Uterus (tissue), 4 donors: ENCODE measurements around the gene SLC4A5. TPM values are rescaled to one million over a fixed set of nuclear protein-coding genes. Genes with fewer than 3 reads are reported as not detected.

Experiments used
- DNase-seq, 2 donors: peaks; one replicate each; pipeline ENCODE4 v3.0.0-alpha.2; 2019 to 2020
- H3K27ac ChIP-seq, 2 donors: fragments of 200-600 bp; sonication (generic); 1 replicate in 1 of 2; 2 replicates in 1 of 2; pipeline ENCODE4 v1.5.1; 2016 to 2018
- H3K27me3 ChIP-seq, 2 donors: fragments of 200-600 bp; sonication (generic); one replicate each; pipeline ENCODE4 v1.5.1; 2018 to 2019; ENCODE audit warnings: control low read depth in 1 of 2
- H3K36me3 ChIP-seq, 2 donors: fragments of 200-600 bp; sonication (generic); one replicate each; pipeline ENCODE4 v1.5.1; 2019; ENCODE audit warnings: control low read depth in 1 of 2
- H3K4me1 ChIP-seq, 2 donors: fragments of 200-600 bp; sonication (generic); one replicate each; pipeline ENCODE4 v1.5.1; 2018 to 2019; ENCODE audit warnings: control low read depth in 1 of 2
- H3K4me3 ChIP-seq, 2 donors: fragments of 200-600 bp; sonication (generic); 1 replicate in 1 of 2; 2 replicates in 1 of 2; pipeline ENCODE4 v1.5.1; 2018 to 2019; ENCODE audit warnings: mild to moderate bottlenecking in 1 of 2
- H3K9me3 ChIP-seq, 2 donors: fragments of 200-600 bp; sonication (generic); one replicate each; pipeline ENCODE4 v1.5.1; 2019; ENCODE audit warnings: control low read depth in 1 of 2
- POLR2A ChIP-seq, 2 donors: fragments of 450-650 bp; IDR thresholded peaks; one replicate each; pipeline ENCODE4 v1.6.1; 2016; ENCODE audit warnings: antibody characterized with exemption in 2 of 2, mild to moderate bottlenecking in 1 of 2, moderate library complexity in 1 of 2
- intact Hi-C: fragments of 100-400 bp; cut with DNase I; formaldehyde crosslinking; loops from one replicate; pipeline ENCODE4 v1.15.1; 2023; ENCODE audit warnings: low total_unique reads
- total RNA-seq, 4 donors: library from RNA; depleted of rRNA in 3 of 4; stranded (reverse); fragments of >200 nt in 3 of 4; gene quantifications; one replicate each; pipeline versions ENCODE4 v1.1.0 to v1.2.4, GENCODE V29; 2014 to 2023
- TF ChIP-seq, protein P1 (sequence below), 4 experiments: fragments of 200-600 bp in 2 of 4; fragments of 450-650 bp in 2 of 4; sonication (generic) in 2 of 4; IDR thresholded peaks; one replicate each; pipeline ENCODE4 v1.5.1; 2016 to 2019; ENCODE audit warnings: antibody characterized with exemption in 4 of 4, mild to moderate bottlenecking in 2 of 4, moderate library complexity in 1 of 4
- donor health status: DM: yes; HTN: yes; CAD: no.

Gene SLC4A5
- total RNA-seq, 4 donors from 2014 or later: 2.1 to 15.1 (median 5.3) TPM

DNA sequence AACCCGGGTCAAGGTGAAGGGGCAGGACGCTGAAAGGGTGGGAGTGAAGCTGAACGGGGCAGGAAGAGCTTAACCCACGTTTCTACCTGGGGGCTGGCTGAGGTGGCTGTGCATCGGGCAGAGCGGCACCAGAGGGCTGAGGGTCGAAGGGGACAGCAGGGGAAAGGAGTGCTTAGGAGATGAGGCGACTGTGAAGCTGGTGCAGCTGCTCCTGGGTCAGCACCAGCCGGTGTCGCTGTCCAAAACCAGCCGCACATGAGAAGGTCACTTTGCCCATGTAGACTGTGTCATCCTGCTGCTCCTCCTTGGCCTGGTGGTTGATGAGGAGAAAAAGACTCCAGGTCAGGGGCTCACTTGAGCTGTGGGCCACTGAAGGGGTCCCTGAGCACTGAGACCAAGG lies 18.1 kb upstream of the SLC4A5 start:
- Histone ChIP-seq H3K4me1 (no peaks in the 10 kb centered on the region), H3K36me3 (no peaks in the 10 kb centered on the region), H3K4me3 (no peak overlapping the region), H3K27me3 (no peaks in the 10 kb centered on the region), H3K27ac (no peak overlapping the region), H3K9me3 (no peaks in the 10 kb centered on the region)
- TF ChIP-seq POLR2A (IDR thresholded peaks at IDR 0.05): no peak
- TF ChIP-seq, protein P1, sequence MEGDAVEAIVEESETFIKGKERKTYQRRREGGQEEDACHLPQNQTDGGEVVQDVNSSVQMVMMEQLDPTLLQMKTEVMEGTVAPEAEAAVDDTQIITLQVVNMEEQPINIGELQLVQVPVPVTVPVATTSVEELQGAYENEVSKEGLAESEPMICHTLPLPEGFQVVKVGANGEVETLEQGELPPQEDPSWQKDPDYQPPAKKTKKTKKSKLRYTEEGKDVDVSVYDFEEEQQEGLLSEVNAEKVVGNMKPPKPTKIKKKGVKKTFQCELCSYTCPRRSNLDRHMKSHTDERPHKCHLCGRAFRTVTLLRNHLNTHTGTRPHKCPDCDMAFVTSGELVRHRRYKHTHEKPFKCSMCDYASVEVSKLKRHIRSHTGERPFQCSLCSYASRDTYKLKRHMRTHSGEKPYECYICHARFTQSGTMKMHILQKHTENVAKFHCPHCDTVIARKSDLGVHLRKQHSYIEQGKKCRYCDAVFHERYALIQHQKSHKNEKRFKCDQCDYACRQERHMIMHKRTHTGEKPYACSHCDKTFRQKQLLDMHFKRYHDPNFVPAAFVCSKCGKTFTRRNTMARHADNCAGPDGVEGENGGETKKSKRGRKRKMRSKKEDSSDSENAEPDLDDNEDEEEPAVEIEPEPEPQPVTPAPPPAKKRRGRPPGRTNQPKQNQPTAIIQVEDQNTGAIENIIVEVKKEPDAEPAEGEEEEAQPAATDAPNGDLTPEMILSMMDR (IDR thresholded peaks at IDR 0.05): no peak
- no peak for DNase-seq
- intact Hi-C loops: no loop called here

DNA sequence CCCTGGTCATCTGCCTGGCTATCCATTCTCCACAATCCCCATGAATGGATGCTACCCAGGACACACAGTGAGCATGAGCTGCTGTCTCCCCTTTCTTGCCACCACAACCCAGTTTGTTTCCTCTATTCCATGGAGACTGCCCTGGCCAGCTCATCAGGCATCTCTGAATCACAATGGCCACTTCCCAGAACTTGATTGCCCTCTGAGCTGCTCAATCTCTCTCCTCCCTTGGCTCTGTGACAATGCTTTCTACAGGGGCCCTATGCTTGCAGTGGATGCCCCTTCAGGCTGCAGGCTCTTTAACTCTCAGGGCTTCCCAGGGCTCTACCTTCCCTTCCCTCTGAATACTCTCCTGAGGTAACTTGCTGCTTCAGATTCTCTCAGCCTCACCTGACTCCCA lies 14.4 kb upstream of the SLC4A5 start:
- no peaks in the 10 kb centered on the region for H3K27me3 ChIP-seq
- no peak for DNase-seq
- TF ChIP-seq, protein P1 (IDR thresholded peaks at IDR 0.05): no peak
- TF ChIP-seq POLR2A (IDR thresholded peaks at IDR 0.05): no peak
- H3K9me3 ChIP-seq: no peaks in the 10 kb centered on the region
- intact Hi-C loops: no loop called here
- no peaks in the 10 kb centered on the region for H3K4me1 ChIP-seq
- H3K27ac ChIP-seq: no peak overlapping the region
- H3K36me3 ChIP-seq: no peaks in the 10 kb centered on the region
- no peak overlapping the region for H3K4me3 ChIP-seq

DNA sequence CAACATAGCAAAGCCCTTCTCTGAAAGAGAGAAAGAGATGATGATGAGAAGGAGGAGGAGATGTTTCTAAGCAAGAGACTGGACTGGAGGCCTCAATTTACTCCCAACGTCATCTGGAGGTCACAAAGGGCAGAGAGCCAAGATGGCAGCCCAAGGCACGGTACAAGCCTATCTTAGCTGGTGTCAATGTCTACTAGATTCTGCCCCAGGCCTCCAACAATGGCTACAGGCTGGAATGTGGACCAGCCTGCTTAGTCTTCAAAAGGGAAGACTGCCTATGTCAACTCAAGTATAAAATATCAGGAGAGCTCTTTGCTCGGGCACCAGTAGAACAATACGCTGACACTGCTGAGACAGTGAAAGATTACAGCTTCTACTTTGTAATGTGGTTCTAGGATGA lies 6.7 kb upstream of the SLC4A5 start:
- H3K36me3 ChIP-seq: no peaks in the 10 kb centered on the region
- H3K4me3 ChIP-seq: no peak overlapping the region
- H3K4me1 ChIP-seq: no peaks in the 10 kb centered on the region
- intact Hi-C loops: no loop called here
- no peak for TF ChIP-seq POLR2A (IDR thresholded peaks at IDR 0.05)
- TF ChIP-seq, protein P1 (IDR thresholded peaks at IDR 0.05): no peak
- H3K27ac ChIP-seq: no peak overlapping the region
- H3K27me3 ChIP-seq: no peaks in the 10 kb centered on the region
- no peak for DNase-seq
- no peaks in the 10 kb centered on the region for H3K9me3 ChIP-seq

DNA sequence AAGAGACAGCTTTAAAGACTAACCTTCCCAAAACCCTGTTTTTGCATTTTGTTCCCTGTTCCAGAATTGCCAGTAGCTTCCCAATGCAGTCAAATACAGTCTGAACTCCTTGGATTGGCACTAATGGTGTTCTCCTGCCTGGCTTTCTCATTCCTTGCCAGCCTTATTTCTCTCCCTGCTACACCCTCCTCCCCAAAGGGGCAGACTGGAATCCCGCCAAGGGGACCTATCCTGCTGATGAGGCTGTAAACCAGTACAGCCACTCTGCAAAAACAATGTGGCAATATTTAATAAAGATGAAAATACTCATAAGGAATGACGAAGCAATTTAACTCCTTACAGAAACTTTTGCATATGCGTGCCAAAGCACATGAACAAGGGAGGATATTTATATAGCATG lies 4.5 kb upstream of the SLC4A5 start:
- Histone ChIP-seq H3K27me3 (no peaks in the 10 kb centered on the region), H3K36me3 (no peaks in the 10 kb centered on the region), H3K4me3 (no peak overlapping the region), H3K4me1 (no peaks in the 10 kb centered on the region), H3K27ac (no peak overlapping the region), H3K9me3 (no peaks in the 10 kb centered on the region)
- TF ChIP-seq, protein P1 (IDR thresholded peaks at IDR 0.05): no peak
- no peak for TF ChIP-seq POLR2A (IDR thresholded peaks at IDR 0.05)
- no peak for DNase-seq
- intact Hi-C loops: no loop called here

GRCh38 chr2:74347303-74347702 lies 4.1 kb upstream of the SLC4A5 start:
- DNase-seq: no peak
- Histone ChIP-seq H3K36me3 (no peaks in the 10 kb centered on the region), H3K27me3 (no peaks in the 10 kb centered on the region), H3K4me1 (no peaks in the 10 kb centered on the region), H3K9me3 (no peaks in the 10 kb centered on the region), H3K4me3 (no peak overlapping the region), H3K27ac (no peak overlapping the region)
- intact Hi-C loops: no loop called here
- TF ChIP-seq, protein P1 (IDR thresholded peaks at IDR 0.05): no peak
